ENCODE data around the gene GNPDA2. TPM values are rescaled to one million over a fixed set of nuclear protein-coding genes. Genes with fewer than 3 reads are reported as not detected.
A peak's percentile ranks its signal among the peaks of the same experiment; 100 is the strongest.

The GNPDA2 gene
- total RNA-seq, 1 donor from 2014 or later: 31.2 TPM

DNA sequence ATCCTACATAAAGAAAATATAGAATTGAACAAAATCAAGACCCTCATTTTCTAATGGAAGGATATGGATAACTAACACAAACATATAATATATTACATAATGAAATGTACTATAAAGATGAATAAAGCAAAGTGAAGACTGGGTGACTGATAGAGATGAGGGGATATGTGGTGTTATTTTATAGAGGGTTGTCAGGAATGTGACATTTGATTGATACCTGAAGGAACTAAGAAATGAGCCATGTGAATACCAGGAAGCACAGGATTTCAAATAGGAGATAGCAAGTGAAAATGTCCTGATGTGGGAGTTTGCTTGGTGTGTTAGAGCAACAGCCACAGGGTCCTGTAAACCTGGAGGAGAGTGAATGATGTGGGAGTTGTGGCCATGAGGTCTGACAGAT, 40.1 kb upstream of the GNPDA2 start:
- Mint-ChIP-seq H3K36me3 (no peaks in the 10 kb centered on the region), H3K4me1 (no peaks in the 10 kb centered on the region), H3K27me3 (ENCODE audit: insufficient read depth, low read depth) (no peaks in the 10 kb centered on the region), H3K4me3 (no peak overlapping the region), H3K9me3 (no peaks in the 10 kb centered on the region), H3K27ac (no peak overlapping the region)
- Histone ChIP-seq H3K4me3 (no peak overlapping the region), H3K27ac (no peak overlapping the region), H3K36me3 (no peaks in the 10 kb centered on the region), H3F3A (ENCODE audit: low read depth) (no peaks in the 10 kb centered on the region), H3K4me2 (no peak overlapping the region), H3K9me3 (ENCODE audit: low read depth) (no peaks in the 10 kb centered on the region), H2AFZ (replicated peaks) (no peak overlapping the region), H3K4me1 (no peaks in the 10 kb centered on the region), H3K27me3 (no peaks in the 10 kb centered on the region), H3K9ac (no peak overlapping the region), H3K79me2 (ENCODE audit: low read depth) (no peaks in the 10 kb centered on the region), H4K20me1 (ENCODE audit: low read depth) (no peaks in the 10 kb centered on the region)
- TF ChIP-seq EZH2phosphoT487 (IDR thresholded peaks at IDR 0.05): no peak
- no peak for DNase-seq (ENCODE audit: low spot score)

DNA sequence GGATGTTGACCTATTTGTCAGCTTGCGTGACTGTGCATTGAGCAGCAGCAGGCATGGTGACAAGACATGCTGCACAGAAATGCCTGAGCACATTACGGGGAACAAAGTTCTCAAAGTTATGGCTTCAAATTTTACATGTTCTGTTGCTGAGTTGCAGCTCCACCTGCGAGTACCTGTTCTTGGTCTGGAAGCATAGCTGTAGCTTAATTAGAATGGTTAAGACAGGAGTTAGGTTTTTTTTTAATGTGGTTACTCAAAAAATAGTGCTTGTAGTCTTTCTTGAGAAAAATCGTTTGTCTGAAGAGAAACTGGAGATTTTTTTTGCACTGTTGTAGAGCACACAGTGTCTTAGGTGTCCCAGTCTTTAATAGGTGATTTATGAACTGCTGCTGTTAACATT, 38.8 kb upstream of the GNPDA2 start:
- no peak overlapping the region for H3K4me2 ChIP-seq
- no peak for DNase-seq (ENCODE audit: low spot score)
- no peak overlapping the region for H3K4me3 ChIP-seq
- no peak overlapping the region for H3K27ac ChIP-seq
- no peaks in the 10 kb centered on the region for H3K36me3 ChIP-seq
- no peak overlapping the region for H3K9ac ChIP-seq
- H3K27ac Mint-ChIP-seq: no peak overlapping the region
- no peaks in the 10 kb centered on the region for H3K4me1 ChIP-seq
- no peaks in the 10 kb centered on the region for H3K79me2 ChIP-seq (ENCODE audit: low read depth)
- H3K9me3 ChIP-seq (ENCODE audit: low read depth): no peaks in the 10 kb centered on the region
- H3K27me3 ChIP-seq: no peaks in the 10 kb centered on the region
- no peaks in the 10 kb centered on the region for H3F3A ChIP-seq (ENCODE audit: low read depth)
- no peaks in the 10 kb centered on the region for H3K4me1 Mint-ChIP-seq
- H3K9me3 Mint-ChIP-seq: no peaks in the 10 kb centered on the region
- H3K36me3 Mint-ChIP-seq: no peaks in the 10 kb centered on the region
- TF ChIP-seq EZH2 (IDR thresholded peaks at IDR 0.05) (no peak), EZH2phosphoT487 (IDR thresholded peaks at IDR 0.05) (no peak)
- TF ChIP-seq, protein P1, sequence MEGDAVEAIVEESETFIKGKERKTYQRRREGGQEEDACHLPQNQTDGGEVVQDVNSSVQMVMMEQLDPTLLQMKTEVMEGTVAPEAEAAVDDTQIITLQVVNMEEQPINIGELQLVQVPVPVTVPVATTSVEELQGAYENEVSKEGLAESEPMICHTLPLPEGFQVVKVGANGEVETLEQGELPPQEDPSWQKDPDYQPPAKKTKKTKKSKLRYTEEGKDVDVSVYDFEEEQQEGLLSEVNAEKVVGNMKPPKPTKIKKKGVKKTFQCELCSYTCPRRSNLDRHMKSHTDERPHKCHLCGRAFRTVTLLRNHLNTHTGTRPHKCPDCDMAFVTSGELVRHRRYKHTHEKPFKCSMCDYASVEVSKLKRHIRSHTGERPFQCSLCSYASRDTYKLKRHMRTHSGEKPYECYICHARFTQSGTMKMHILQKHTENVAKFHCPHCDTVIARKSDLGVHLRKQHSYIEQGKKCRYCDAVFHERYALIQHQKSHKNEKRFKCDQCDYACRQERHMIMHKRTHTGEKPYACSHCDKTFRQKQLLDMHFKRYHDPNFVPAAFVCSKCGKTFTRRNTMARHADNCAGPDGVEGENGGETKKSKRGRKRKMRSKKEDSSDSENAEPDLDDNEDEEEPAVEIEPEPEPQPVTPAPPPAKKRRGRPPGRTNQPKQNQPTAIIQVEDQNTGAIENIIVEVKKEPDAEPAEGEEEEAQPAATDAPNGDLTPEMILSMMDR (IDR thresholded peaks at IDR 0.05): no peak
- no peaks in the 10 kb centered on the region for H4K20me1 ChIP-seq (ENCODE audit: low read depth)
- H2AFZ ChIP-seq (replicated peaks): no peak overlapping the region
- no peaks in the 10 kb centered on the region for H3K27me3 Mint-ChIP-seq (ENCODE audit: insufficient read depth, low read depth)
- no peak overlapping the region for H3K4me3 Mint-ChIP-seq

DNA sequence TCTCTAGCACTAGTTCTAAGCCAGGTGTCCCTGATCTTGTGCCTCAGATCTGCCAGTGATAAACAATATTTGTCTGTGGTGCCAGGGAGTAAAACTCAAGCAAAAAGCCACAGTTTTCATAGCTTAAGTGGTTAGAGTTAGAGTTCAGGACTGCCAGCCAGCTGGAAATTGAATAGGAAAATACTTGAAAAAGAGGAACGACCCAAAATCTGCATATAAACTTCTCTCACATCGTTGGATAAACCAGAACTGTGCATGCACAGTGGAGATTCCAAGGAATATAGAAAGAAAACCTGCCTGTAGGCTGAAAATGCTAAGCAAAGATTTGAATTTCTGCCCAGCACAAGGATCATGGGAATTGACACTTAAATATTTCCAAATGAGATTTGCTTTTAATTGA, 35.0 kb upstream of the GNPDA2 start:
- no peaks in the 10 kb centered on the region for H3F3A ChIP-seq (ENCODE audit: low read depth)
- no peak for TF ChIP-seq EZH2 (IDR thresholded peaks at IDR 0.05)
- TF ChIP-seq, protein P1 (IDR thresholded peaks at IDR 0.05): no peak
- TF ChIP-seq EZH2phosphoT487 (IDR thresholded peaks at IDR 0.05): no peak
- H3K9ac ChIP-seq: no peak overlapping the region
- H3K36me3 ChIP-seq: no peaks in the 10 kb centered on the region
- H4K20me1 ChIP-seq (ENCODE audit: low read depth): no peaks in the 10 kb centered on the region
- no peaks in the 10 kb centered on the region for H3K27me3 ChIP-seq
- no peaks in the 10 kb centered on the region for H3K79me2 ChIP-seq (ENCODE audit: low read depth)
- Mint-ChIP-seq H3K9me3 (no peaks in the 10 kb centered on the region), H3K36me3 (no peaks in the 10 kb centered on the region), H3K4me1 (no peaks in the 10 kb centered on the region), H3K4me3 (no peak overlapping the region), H3K27me3 (ENCODE audit: insufficient read depth, low read depth) (no peaks in the 10 kb centered on the region), H3K27ac (no peak overlapping the region)
- H3K9me3 ChIP-seq (ENCODE audit: low read depth): no peaks in the 10 kb centered on the region
- no peak overlapping the region for H2AFZ ChIP-seq (replicated peaks)
- no peak for DNase-seq (ENCODE audit: low spot score)
- no peak overlapping the region for H3K4me2 ChIP-seq
- H3K27ac ChIP-seq: no peak overlapping the region
- no peak overlapping the region for H3K4me3 ChIP-seq
- H3K4me1 ChIP-seq: no peaks in the 10 kb centered on the region

DNA sequence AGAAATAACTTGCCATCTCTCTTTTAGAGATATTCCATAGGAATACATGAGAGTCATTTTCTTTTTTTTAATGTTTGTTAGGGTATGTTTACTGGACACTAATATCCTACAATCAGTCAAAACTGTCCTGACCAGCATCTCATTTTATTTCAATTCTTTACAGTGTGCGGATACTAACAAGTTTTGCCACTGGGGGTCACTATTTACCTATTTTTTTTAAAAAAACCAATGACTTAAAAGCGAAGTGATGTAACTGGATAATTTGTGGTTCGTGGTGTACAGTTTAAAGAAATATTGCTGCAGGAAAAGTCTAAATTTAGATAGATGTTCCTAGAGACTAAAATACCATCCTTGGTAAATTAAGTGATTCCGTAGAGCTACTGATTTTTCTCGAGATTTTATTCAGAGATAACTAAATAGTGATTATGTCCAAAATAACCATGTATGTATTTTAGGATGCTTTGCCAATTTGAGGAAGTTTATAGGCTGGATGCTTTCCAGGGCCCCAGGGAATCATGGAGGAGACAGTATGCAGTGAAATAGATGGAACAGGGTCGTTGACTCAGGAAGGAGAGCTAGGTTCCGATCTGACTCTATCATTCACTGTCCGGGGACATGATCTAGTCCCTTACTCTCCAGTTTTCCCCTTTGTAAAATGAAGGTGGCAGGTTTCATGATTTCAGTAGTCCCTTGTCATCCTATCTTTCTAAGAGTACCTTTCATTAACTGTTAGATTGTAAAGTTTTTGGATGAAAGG, 34.0 kb upstream of the GNPDA2 start:
- H3K4me3 ChIP-seq: no peak overlapping the region
- peak overlapping the region; percentile 44 for H2AFZ ChIP-seq (replicated peaks)
- H3K79me2 ChIP-seq (ENCODE audit: low read depth): no peaks in the 10 kb centered on the region
- H4K20me1 ChIP-seq (ENCODE audit: low read depth): no peaks in the 10 kb centered on the region
- Mint-ChIP-seq H3K36me3 (no peaks in the 10 kb centered on the region), H3K4me3 (no peak overlapping the region), H3K4me1 (no peaks in the 10 kb centered on the region), H3K27me3 (ENCODE audit: insufficient read depth, low read depth) (no peaks in the 10 kb centered on the region), H3K9me3 (no peaks in the 10 kb centered on the region), H3K27ac (no peak overlapping the region)
- TF ChIP-seq EZH2 (IDR thresholded peaks at IDR 0.05): no peak
- TF ChIP-seq, protein P1 (IDR thresholded peaks at IDR 0.05): peak; percentile 72
- H3K9ac ChIP-seq: no peak overlapping the region
- no peak overlapping the region for H3K27ac ChIP-seq
- no peaks in the 10 kb centered on the region for H3K9me3 ChIP-seq (ENCODE audit: low read depth)
- no peaks in the 10 kb centered on the region for H3K27me3 ChIP-seq
- DNase-seq (ENCODE audit: low spot score): peak; percentile 52
- H3K4me2 ChIP-seq: no peak overlapping the region
- H3F3A ChIP-seq (ENCODE audit: low read depth): no peaks in the 10 kb centered on the region
- no peaks in the 10 kb centered on the region for H3K4me1 ChIP-seq
- no peaks in the 10 kb centered on the region for H3K36me3 ChIP-seq
